HepG2 (cell line): Measurements from ENCODE around the gene LILRB2.

Experiments
- POLR2AphosphoS5 ChIP-seq: IDR thresholded peaks from 2 replicates; pipeline ENCODE4 v1.6.1; 2012; ENCODE audit warnings: low read depth, low read length
- ZNF496 ChIP-seq: sonication (generic); formaldehyde crosslinking; IDR thresholded peaks from 2 replicates; pipeline ENCODE4 v1.8.1; 2023; ENCODE audit warnings: mild to moderate bottlenecking, moderate library complexity, missing genetic modification reagents; ENCODE audit not compliant: insufficient replicate concordance

- TF ChIP-seq ZNF496 (CRISPR knock-in tag) = no peak
- no peak for TF ChIP-seq POLR2AphosphoS5
Observed at GRCh38 chr19:54299515-54299914, 18.6 kb upstream of the LILRB2 start.
